BJ (cell line): Measurements from ENCODE around the gene B3GALNT2. TPM values are rescaled to one million over a fixed set of nuclear protein-coding genes. Genes with fewer than 3 reads are reported as not detected.

Experiments
- CTCF ChIA-PET: fragments of 350-600 bp; formaldehyde crosslinking; extraction: SDS; loops from one replicate; lab custom pipeline; 2021; ENCODE audit warnings: antibody characterized with exemption, inconsistent platforms; lab: Yijun Ruan, JAX
- POLR2A ChIA-PET: fragments of 300-600 bp; sonication (Branson Sonifier 250); formaldehyde crosslinking; extraction: SDS; loops from one replicate; lab custom pipeline; 2021; ENCODE audit warnings: antibody characterized with exemption; lab: Charles Lee
- DNase-seq: peaks from one replicate; pipeline ENCODE4 v3.0.0-alpha.2; 2011; ENCODE audit warnings: low read depth
- H3K27me3 ChIP-seq: 2 replicates; pipeline ENCODE4 v1.6.0; 2011; ENCODE audit warnings: low read length; ENCODE audit not compliant: control insufficient read depth, insufficient read depth
- H3K36me3 ChIP-seq: 2 replicates; pipeline ENCODE4 v1.5.1; 2011; ENCODE audit warnings: low read length; ENCODE audit not compliant: control insufficient read depth, insufficient read depth
- H3K4me3 ChIP-seq: 2 replicates; pipeline ENCODE4 v1.5.1; 2011; ENCODE audit warnings: low read depth, mild to moderate bottlenecking, control low read depth, low read length
- polyA plus RNA-seq: library from polyadenylated mRNA; depleted of rRNA; stranded (reverse); fragments of >200 nt; gene quantifications from 2 replicates; pipeline ENCODE4 v1.2.3, GENCODE V29; 2011
- TF ChIP-seq, protein P1 (sequence below): IDR thresholded peaks from 2 replicates; pipeline ENCODE4 v1.5.1; 2011; ENCODE audit warnings: low read depth, mild to moderate bottlenecking, control low read depth, inconsistent platforms, low read length, moderate library complexity; ENCODE audit not compliant: insufficient read depth

Gene B3GALNT2
- polyA plus RNA-seq, 1 experiment, result 17.4 TPM

DNA sequence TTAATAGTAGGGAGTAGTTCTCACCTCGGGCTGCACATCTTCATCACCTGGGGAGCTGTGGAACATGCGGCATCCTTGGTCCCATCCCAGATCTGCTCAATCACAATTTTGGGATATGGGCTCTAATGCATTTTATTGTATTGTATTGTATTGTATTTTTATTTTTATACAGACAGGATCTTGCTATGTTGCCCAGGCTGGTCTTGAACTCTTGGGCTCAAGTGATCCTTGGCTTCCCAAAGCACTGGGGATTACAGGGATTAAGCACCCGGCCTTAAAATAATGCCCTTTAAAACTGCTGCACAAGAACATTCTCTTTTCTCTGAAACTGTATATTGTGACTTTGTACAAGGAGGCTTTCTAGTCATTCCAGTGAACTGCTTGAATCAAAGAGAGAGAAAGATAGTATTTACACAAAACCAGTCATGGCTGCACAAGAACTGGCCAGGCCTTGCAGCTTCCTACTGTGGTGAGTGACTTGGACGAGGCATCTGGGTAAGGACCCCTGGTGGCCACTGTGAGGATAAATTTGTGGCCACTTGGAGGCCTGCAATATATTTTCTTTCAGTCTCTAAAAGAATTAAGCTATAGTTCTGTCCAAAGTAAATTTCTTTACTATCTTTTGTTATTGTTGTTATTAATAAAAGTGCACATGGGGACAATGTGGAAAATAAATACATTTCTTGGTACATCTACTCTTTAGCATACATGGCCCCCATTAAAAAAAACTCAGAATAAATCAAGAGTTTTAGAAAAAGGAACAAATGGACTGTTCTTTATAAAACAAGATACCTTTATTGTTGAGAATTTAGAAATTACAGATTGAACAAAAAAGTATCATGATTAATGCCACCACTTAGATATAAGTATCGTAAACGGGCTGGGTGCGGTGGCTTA lies 89.0 kb downstream of the B3GALNT2 start:
- Histone ChIP-seq H3K27me3 (no peaks in the 10 kb centered on the region), H3K36me3 (peaks cover 1% of the 10 kb centered on the region; the same call in 1 of the 2 replicates), H3K4me3 (no peak overlapping the region)
- no peak for DNase-seq
- TF ChIP-seq, protein P1, sequence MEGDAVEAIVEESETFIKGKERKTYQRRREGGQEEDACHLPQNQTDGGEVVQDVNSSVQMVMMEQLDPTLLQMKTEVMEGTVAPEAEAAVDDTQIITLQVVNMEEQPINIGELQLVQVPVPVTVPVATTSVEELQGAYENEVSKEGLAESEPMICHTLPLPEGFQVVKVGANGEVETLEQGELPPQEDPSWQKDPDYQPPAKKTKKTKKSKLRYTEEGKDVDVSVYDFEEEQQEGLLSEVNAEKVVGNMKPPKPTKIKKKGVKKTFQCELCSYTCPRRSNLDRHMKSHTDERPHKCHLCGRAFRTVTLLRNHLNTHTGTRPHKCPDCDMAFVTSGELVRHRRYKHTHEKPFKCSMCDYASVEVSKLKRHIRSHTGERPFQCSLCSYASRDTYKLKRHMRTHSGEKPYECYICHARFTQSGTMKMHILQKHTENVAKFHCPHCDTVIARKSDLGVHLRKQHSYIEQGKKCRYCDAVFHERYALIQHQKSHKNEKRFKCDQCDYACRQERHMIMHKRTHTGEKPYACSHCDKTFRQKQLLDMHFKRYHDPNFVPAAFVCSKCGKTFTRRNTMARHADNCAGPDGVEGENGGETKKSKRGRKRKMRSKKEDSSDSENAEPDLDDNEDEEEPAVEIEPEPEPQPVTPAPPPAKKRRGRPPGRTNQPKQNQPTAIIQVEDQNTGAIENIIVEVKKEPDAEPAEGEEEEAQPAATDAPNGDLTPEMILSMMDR, result peak; percentile 74
- CTCF ChIA-PET, result interaction anchor here (0.6 to 3.5 kb wide), 33 partner anchors 8 to 1160 kb away, joined by 3 to 45 read pairs (median 3); partner anchors contain the start of genes ARID4B, B3GALNT2 and GGPS1
- POLR2A ChIA-PET, result no interaction called here

DNA sequence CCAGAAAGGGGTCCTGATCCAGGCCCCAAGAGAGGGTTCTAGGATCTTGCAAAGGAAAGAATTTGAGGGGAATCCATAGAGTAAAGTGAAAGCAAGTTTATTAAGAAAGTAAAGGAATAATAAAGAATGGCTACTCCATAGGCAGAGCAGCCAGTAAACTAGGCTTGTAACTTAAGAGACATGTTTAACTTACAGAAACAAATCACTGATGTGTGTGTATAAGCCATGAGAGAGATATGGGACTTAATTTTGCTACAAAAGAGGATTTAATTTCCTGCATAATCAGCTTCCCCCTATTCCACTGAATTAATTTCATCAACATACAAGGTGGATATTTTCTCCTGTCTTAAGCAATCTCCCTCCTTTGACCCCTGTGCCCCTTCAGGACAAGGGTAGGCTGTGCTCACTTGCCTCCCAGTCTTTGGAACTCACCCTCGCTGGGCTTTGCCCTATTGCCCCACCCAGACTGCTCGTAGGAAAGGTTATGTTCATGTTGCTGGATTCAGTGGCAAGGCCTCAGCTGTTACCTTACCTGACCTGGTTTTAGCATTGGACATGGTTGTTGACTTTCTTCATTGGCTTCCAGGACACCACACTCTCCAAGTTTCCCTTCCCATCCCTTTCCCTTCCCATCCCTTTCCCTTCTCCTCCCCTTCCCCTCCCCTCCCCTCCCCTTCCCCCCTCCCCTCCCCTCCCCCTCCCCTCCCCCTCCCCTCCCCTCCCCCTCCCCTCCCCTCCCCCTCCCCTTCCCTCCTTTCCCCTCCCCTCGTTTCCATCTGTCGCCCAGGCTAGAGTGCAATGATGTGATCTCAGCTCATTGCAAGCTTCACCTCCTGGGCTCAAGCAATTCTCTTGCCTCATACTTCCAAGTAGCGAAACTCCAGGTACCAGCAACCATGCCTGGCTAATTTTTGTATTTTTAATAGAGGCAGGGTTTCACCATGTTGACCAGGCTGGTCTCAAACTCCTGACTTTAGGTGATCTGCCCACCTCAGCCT lies 92.5 kb downstream of the B3GALNT2 start:
- Histone ChIP-seq H3K36me3 (no peaks in the 10 kb centered on the region), H3K4me3 (no peak overlapping the region), H3K27me3 (no peaks in the 10 kb centered on the region)
- CTCF ChIA-PET, result interaction anchor here (1.3 kb wide), 1 partner anchor 158 kb away, joined by 3 read pairs; no protein-coding TSS in a partner anchor
- POLR2A ChIA-PET, result interaction anchor here (0.6 kb wide), 2 partner anchors 69 to 381 kb away, joined by 3 to 5 read pairs; no protein-coding TSS in a partner anchor
- no peak for DNase-seq
- TF ChIP-seq, protein P1, result no peak

DNA sequence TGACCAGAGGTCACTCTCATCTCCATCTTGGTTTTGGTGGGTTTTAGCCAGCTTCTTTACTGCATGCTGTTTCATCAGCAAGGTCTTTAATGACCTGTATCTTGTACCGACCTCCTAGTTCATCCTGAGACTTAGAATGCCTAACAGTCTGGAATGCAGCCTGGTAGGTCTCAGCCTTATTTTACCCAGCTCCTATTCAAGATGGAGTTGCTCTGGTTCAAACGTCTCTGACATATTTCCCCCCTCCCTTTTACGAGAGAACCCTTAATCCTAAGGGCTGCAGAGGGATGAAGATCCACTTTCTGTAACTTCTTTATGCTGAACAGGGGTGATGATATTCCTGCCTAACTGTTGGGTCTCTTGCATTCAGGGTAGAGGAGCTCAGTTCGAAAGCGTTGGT lies 93.8 kb downstream of the B3GALNT2 start:
- Histone ChIP-seq H3K4me3 (no peak overlapping the region), H3K36me3 (no peaks in the 10 kb centered on the region), H3K27me3 (no peaks in the 10 kb centered on the region)
- TF ChIP-seq, protein P1, result no peak
- POLR2A ChIA-PET, result interaction anchor here (0.6 kb wide), 1 partner anchor 878 kb away, joined by 4 read pairs; no protein-coding TSS in a partner anchor
- CTCF ChIA-PET, result no interaction called here
- no peak for DNase-seq

DNA sequence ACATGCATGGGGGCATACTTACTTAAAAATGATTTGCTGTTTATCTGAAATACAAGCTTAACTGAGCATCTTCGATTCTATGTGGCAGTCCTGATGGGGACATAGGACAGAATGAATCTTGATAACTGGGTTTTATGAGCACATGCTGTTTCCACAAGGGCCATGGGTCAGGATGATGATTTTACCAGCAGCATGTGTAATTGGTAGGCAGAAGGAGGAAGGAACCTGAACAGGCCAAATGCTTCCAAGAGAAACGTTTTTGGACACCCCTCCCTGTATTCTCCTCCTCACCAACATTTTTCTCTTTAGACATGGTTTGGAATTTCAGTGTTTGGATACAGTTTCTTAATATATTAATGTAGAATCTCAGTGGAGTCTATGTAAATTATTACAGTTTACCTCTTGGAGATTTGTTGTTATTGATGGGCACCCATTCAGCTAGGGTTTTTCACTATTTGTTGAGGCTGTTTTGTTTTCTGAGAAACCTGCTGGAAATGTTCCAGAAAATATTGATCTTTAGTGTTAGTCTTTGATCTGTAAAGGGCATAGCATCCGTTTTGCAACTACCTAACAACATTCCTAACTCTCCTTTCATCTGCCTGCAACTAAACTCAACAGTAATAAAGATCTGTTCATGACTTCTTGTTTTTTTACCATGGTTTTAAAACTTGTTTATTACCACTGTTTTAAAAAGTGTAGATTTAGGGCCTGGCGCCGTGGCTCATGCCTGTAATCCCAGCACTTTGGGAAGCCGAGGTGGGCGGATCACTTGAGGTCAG lies 95.0 kb downstream of the B3GALNT2 start:
- POLR2A ChIA-PET, result no interaction called here
- H3K4me3 ChIP-seq, result no peak overlapping the region
- CTCF ChIA-PET, result interaction anchor here (1.5 kb wide), 1 partner anchor 8 kb away, joined by 5 read pairs; no protein-coding TSS in a partner anchor
- TF ChIP-seq, protein P1, result no peak
- H3K36me3 ChIP-seq, result no peaks in the 10 kb centered on the region
- no peaks in the 10 kb centered on the region for H3K27me3 ChIP-seq
- no peak for DNase-seq
